ENCODE results near the gene LRRC42. TPM values are rescaled to one million over a fixed set of nuclear protein-coding genes. Genes with fewer than 3 reads are reported as not detected.
A peak's percentile ranks its signal among the peaks of the same experiment; 100 is the strongest.

LRRC42 gene
- total RNA-seq, 1 donor: 38.7 TPM

GRCh38 chr1:53943090-53943489, 3.1 kb upstream of the LRRC42 start:
- no peak overlapping the region for H3K4me3 ChIP-seq (ENCODE audit: insufficient read depth, low read length)
- peaks cover 56% of the 10 kb centered on the region for H3K79me2 ChIP-seq (ENCODE audit: insufficient read depth, low read length)
- H3K36me3 ChIP-seq (ENCODE audit: insufficient read depth, low read length): no peaks in the 10 kb centered on the region
- no peaks in the 10 kb centered on the region for H3K9me3 ChIP-seq (ENCODE audit: low read depth, low read length)
- TF ChIP-seq CTCF (IDR thresholded peaks at IDR 0.05; ENCODE audit: extremely low read depth, low read depth, low read length): no peak
- no peaks in the 10 kb centered on the region for H3K27me3 ChIP-seq (ENCODE audit: insufficient read depth, low read length)
- no peak for DNase-seq (ENCODE audit: insufficient read length, low spot score, missing footprints)
- H4K20me1 ChIP-seq (ENCODE audit: insufficient read depth, low read length): no peaks in the 10 kb centered on the region
- H3K4me1 ChIP-seq (ENCODE audit: insufficient read depth, low read length): peaks cover 22% of the 10 kb centered on the region
- H3K4me2 ChIP-seq (ENCODE audit: insufficient read depth, low read length): no peak overlapping the region
- H3K27ac ChIP-seq (ENCODE audit: low read depth, low read length): no peak overlapping the region
- H2AFZ ChIP-seq (ENCODE audit: low read length): no peak overlapping the region

GRCh38 chr1:53943490-53944043, 2.6 kb upstream of the LRRC42 start:
- Histone ChIP-seq H3K79me2 (ENCODE audit: insufficient read depth, low read length) (peaks cover 61% of the 10 kb centered on the region), H3K4me2 (ENCODE audit: insufficient read depth, low read length) (no peak overlapping the region), H3K4me3 (ENCODE audit: insufficient read depth, low read length) (no peak overlapping the region), H2AFZ (ENCODE audit: low read length) (no peak overlapping the region), H3K27ac (ENCODE audit: low read depth, low read length) (no peak overlapping the region), H3K27me3 (ENCODE audit: insufficient read depth, low read length) (no peaks in the 10 kb centered on the region), H4K20me1 (ENCODE audit: insufficient read depth, low read length) (no peaks in the 10 kb centered on the region), H3K36me3 (ENCODE audit: insufficient read depth, low read length) (no peaks in the 10 kb centered on the region), H3K9me3 (ENCODE audit: low read depth, low read length) (no peaks in the 10 kb centered on the region), H3K4me1 (ENCODE audit: insufficient read depth, low read length) (peaks cover 20% of the 10 kb centered on the region)
- DNase-seq (ENCODE audit: insufficient read length, low spot score, missing footprints): no peak
- TF ChIP-seq CTCF (IDR thresholded peaks at IDR 0.05; ENCODE audit: extremely low read depth, low read depth, low read length): no peak

GRCh38 chr1:53944469-53945182, 1.5 kb upstream of the LRRC42 start:
- H3K4me3 ChIP-seq (ENCODE audit: insufficient read depth, low read length): peak overlapping the region; percentile 88
- H2AFZ ChIP-seq (ENCODE audit: low read length): peak overlapping the region; percentile 89
- DNase-seq (ENCODE audit: insufficient read length, low spot score, missing footprints): peak; percentile 84
- no peaks in the 10 kb centered on the region for H3K27me3 ChIP-seq (ENCODE audit: insufficient read depth, low read length)
- H3K79me2 ChIP-seq (ENCODE audit: insufficient read depth, low read length): peaks cover 72% of the 10 kb centered on the region
- peaks cover 19% of the 10 kb centered on the region for H3K4me1 ChIP-seq (ENCODE audit: insufficient read depth, low read length)
- peaks cover 6% of the 10 kb centered on the region for H4K20me1 ChIP-seq (ENCODE audit: insufficient read depth, low read length)
- peak overlapping the region; percentile 87 for H3K27ac ChIP-seq (ENCODE audit: low read depth, low read length)
- H3K4me2 ChIP-seq (ENCODE audit: insufficient read depth, low read length): peak overlapping the region; percentile 90
- TF ChIP-seq CTCF (IDR thresholded peaks at IDR 0.05; ENCODE audit: extremely low read depth, low read depth, low read length): no peak
- H3K36me3 ChIP-seq (ENCODE audit: insufficient read depth, low read length): no peaks in the 10 kb centered on the region
- H3K9me3 ChIP-seq (ENCODE audit: low read depth, low read length): no peaks in the 10 kb centered on the region

GRCh38 chr1:53945183-53945432, 1.0 kb upstream of the LRRC42 start:
- peak overlapping the region; percentile 88 for H3K4me3 ChIP-seq (ENCODE audit: insufficient read depth, low read length)
- H3K79me2 ChIP-seq (ENCODE audit: insufficient read depth, low read length): peaks cover 73% of the 10 kb centered on the region
- H3K4me2 ChIP-seq (ENCODE audit: insufficient read depth, low read length): peak overlapping the region; percentile 90
- no peak for TF ChIP-seq CTCF (IDR thresholded peaks at IDR 0.05; ENCODE audit: extremely low read depth, low read depth, low read length)
- peak overlapping the region; percentile 87 for H3K27ac ChIP-seq (ENCODE audit: low read depth, low read length)
- H3K36me3 ChIP-seq (ENCODE audit: insufficient read depth, low read length): no peaks in the 10 kb centered on the region
- no peaks in the 10 kb centered on the region for H3K27me3 ChIP-seq (ENCODE audit: insufficient read depth, low read length)
- H4K20me1 ChIP-seq (ENCODE audit: insufficient read depth, low read length): peaks cover 10% of the 10 kb centered on the region
- H2AFZ ChIP-seq (ENCODE audit: low read length): peak overlapping the region; percentile 89
- H3K9me3 ChIP-seq (ENCODE audit: low read depth, low read length): no peaks in the 10 kb centered on the region
- no peak for DNase-seq (ENCODE audit: insufficient read length, low spot score, missing footprints)
- peaks cover 19% of the 10 kb centered on the region for H3K4me1 ChIP-seq (ENCODE audit: insufficient read depth, low read length)
